ENCODE data around the gene C12orf50.
A peak's percentile ranks its signal among the peaks of the same experiment; 100 is the strongest.
"Not testable (repeated sequence)": the region's sequence is repeated elsewhere in the genome, so short reads cannot be mapped to it uniquely, and the experiment has no call there.

C12orf50 gene

DNA sequence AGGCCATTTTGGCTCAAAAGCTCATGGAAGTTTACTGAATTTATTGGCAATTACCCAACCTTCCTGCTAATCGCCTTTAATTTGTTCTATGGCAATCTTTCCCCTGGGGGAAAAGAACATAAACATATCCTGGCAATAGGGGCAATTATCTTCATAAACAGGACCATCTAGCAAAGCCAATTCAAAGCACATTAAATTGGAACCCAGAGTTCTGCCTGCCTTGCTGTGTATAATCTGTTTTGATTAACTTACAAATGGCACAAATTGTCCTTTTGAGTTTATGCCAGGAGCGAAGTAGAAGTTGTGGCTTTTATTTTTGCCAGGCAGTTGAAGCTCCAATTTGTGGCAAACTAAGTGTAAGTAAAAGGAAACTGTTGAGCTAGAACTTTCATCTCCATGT is 68.6 kb downstream of the C12orf50 start:
- H3K9me2 ChIP-seq (replicated peaks; ENCODE audit: control insufficient read depth, low read length) = no peaks in the 10 kb centered on the region
- H3K4me2 ChIP-seq (ENCODE audit: low read length) = no peak overlapping the region
- H3K4me3 ChIP-seq (ENCODE audit: low read length) = no peak overlapping the region
- H4K20me1 ChIP-seq (ENCODE audit: control insufficient read depth, insufficient read depth, low read depth, low read length) = no peaks in the 10 kb centered on the region
- H3K27me3 ChIP-seq (ENCODE audit: control insufficient read depth, low read length) = no peaks in the 10 kb centered on the region
- H3K79me2 ChIP-seq (ENCODE audit: control insufficient read depth, low read length) = no peaks in the 10 kb centered on the region
- H3K27ac ChIP-seq (ENCODE audit: low read depth, low read length) = no peak overlapping the region
- no peaks in the 10 kb centered on the region for H3K4me1 ChIP-seq (ENCODE audit: control insufficient read depth, low read length)
- H3K9me3 ChIP-seq (ENCODE audit: control insufficient read depth, insufficient read depth, low read length) = no peaks in the 10 kb centered on the region
- no peak for TF ChIP-seq EZH2phosphoT487 (IDR thresholded peaks at IDR 0.05; ENCODE audit: borderline replicate concordance, low read length)
- TF ChIP-seq, protein P1, sequence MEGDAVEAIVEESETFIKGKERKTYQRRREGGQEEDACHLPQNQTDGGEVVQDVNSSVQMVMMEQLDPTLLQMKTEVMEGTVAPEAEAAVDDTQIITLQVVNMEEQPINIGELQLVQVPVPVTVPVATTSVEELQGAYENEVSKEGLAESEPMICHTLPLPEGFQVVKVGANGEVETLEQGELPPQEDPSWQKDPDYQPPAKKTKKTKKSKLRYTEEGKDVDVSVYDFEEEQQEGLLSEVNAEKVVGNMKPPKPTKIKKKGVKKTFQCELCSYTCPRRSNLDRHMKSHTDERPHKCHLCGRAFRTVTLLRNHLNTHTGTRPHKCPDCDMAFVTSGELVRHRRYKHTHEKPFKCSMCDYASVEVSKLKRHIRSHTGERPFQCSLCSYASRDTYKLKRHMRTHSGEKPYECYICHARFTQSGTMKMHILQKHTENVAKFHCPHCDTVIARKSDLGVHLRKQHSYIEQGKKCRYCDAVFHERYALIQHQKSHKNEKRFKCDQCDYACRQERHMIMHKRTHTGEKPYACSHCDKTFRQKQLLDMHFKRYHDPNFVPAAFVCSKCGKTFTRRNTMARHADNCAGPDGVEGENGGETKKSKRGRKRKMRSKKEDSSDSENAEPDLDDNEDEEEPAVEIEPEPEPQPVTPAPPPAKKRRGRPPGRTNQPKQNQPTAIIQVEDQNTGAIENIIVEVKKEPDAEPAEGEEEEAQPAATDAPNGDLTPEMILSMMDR (IDR thresholded peaks at IDR 0.05; ENCODE audit: low read depth, low read length, poor library complexity, severe bottlenecking) = no peak
- H3F3A ChIP-seq (ENCODE audit: control insufficient read depth, insufficient read depth) = no peaks in the 10 kb centered on the region
- no peaks in the 10 kb centered on the region for H3K36me3 ChIP-seq (ENCODE audit: control insufficient read depth, low read length)

- not testable (repeated sequence) for H4K20me1 ChIP-seq (ENCODE audit: control insufficient read depth, insufficient read depth, low read depth, low read length); H3K4me3 ChIP-seq (ENCODE audit: low read length); H3K4me1 ChIP-seq (ENCODE audit: control insufficient read depth, low read length); H3K27me3 ChIP-seq (ENCODE audit: control insufficient read depth, low read length); H3K27ac ChIP-seq (ENCODE audit: low read depth, low read length); H3K79me2 ChIP-seq (ENCODE audit: control insufficient read depth, low read length); H3K9me2 ChIP-seq (replicated peaks; ENCODE audit: control insufficient read depth, low read length); H3K9me3 ChIP-seq (ENCODE audit: control insufficient read depth, insufficient read depth, low read length); H3K36me3 ChIP-seq (ENCODE audit: control insufficient read depth, low read length); H3F3A ChIP-seq (ENCODE audit: control insufficient read depth, insufficient read depth); H3K4me2 ChIP-seq (ENCODE audit: low read length)
These were observed 75.2 kb downstream of the C12orf50 start for GRCh38 chr12:87954028-87954427.

- no peaks in the 10 kb centered on the region for H3K9me3 ChIP-seq (ENCODE audit: control insufficient read depth, insufficient read depth, low read length)
- TF ChIP-seq, protein P1 (IDR thresholded peaks at IDR 0.05; ENCODE audit: low read depth, low read length, poor library complexity, severe bottlenecking) = peak; percentile 57
- no peak for TF ChIP-seq EZH2phosphoT487 (IDR thresholded peaks at IDR 0.05; ENCODE audit: borderline replicate concordance, low read length)
- H4K20me1 ChIP-seq (ENCODE audit: control insufficient read depth, insufficient read depth, low read depth, low read length) = no peaks in the 10 kb centered on the region
- H3K79me2 ChIP-seq (ENCODE audit: control insufficient read depth, low read length) = no peaks in the 10 kb centered on the region
- no peaks in the 10 kb centered on the region for H3F3A ChIP-seq (ENCODE audit: control insufficient read depth, insufficient read depth)
- no peak overlapping the region for H3K4me2 ChIP-seq (ENCODE audit: low read length)
- H3K4me3 ChIP-seq (ENCODE audit: low read length) = no peak overlapping the region
- no peaks in the 10 kb centered on the region for H3K4me1 ChIP-seq (ENCODE audit: control insufficient read depth, low read length)
- H3K27me3 ChIP-seq (ENCODE audit: control insufficient read depth, low read length) = no peaks in the 10 kb centered on the region
- no peaks in the 10 kb centered on the region for H3K36me3 ChIP-seq (ENCODE audit: control insufficient read depth, low read length)
- no peak overlapping the region for H3K27ac ChIP-seq (ENCODE audit: low read depth, low read length)
- no peaks in the 10 kb centered on the region for H3K9me2 ChIP-seq (replicated peaks; ENCODE audit: control insufficient read depth, low read length)
These were observed 75.8 kb downstream of the C12orf50 start for GRCh38 chr12:87953256-87953860.

- TF ChIP-seq EZH2phosphoT487 (IDR thresholded peaks at IDR 0.05; ENCODE audit: borderline replicate concordance, low read length) = no peak
- TF ChIP-seq, protein P1 (IDR thresholded peaks at IDR 0.05; ENCODE audit: low read depth, low read length, poor library complexity, severe bottlenecking) = no peak
- H3K27ac ChIP-seq (ENCODE audit: low read depth, low read length) = no peak overlapping the region
- H3K4me1 ChIP-seq (ENCODE audit: control insufficient read depth, low read length) = no peaks in the 10 kb centered on the region
- H3K4me2 ChIP-seq (ENCODE audit: low read length) = no peak overlapping the region
- H3K4me3 ChIP-seq (ENCODE audit: low read length) = no peak overlapping the region
- H3K9me2 ChIP-seq (replicated peaks; ENCODE audit: control insufficient read depth, low read length) = no peaks in the 10 kb centered on the region
- H3K9me3 ChIP-seq (ENCODE audit: control insufficient read depth, insufficient read depth, low read length) = no peaks in the 10 kb centered on the region
- H4K20me1 ChIP-seq (ENCODE audit: control insufficient read depth, insufficient read depth, low read depth, low read length) = no peaks in the 10 kb centered on the region
- no peaks in the 10 kb centered on the region for H3K36me3 ChIP-seq (ENCODE audit: control insufficient read depth, low read length)
- no peaks in the 10 kb centered on the region for H3K27me3 ChIP-seq (ENCODE audit: control insufficient read depth, low read length)
- no peaks in the 10 kb centered on the region for H3F3A ChIP-seq (ENCODE audit: control insufficient read depth, insufficient read depth)
- H3K79me2 ChIP-seq (ENCODE audit: control insufficient read depth, low read length) = no peaks in the 10 kb centered on the region
These were observed 76.4 kb downstream of the C12orf50 start for GRCh38 chr12:87952850-87953249.
